HG02970 (cell line): Measurements from ENCODE around the gene BABAM2.
"Not testable (repeated sequence)": the region's sequence is repeated elsewhere in the genome, so short reads cannot be mapped to it uniquely, and the experiment has no call there.

Source experiments
- ATAC-seq: cut with Tn5 transposase; IDR thresholded peaks from one replicate; pipeline ENCODE4 v1.9.1; 2021; ENCODE audit warnings: mild to moderate bottlenecking, moderate library complexity, moderate number of reproducible peaks; ENCODE audit not compliant: unreplicated experiment, low FRiP score

Gene BABAM2

DNA sequence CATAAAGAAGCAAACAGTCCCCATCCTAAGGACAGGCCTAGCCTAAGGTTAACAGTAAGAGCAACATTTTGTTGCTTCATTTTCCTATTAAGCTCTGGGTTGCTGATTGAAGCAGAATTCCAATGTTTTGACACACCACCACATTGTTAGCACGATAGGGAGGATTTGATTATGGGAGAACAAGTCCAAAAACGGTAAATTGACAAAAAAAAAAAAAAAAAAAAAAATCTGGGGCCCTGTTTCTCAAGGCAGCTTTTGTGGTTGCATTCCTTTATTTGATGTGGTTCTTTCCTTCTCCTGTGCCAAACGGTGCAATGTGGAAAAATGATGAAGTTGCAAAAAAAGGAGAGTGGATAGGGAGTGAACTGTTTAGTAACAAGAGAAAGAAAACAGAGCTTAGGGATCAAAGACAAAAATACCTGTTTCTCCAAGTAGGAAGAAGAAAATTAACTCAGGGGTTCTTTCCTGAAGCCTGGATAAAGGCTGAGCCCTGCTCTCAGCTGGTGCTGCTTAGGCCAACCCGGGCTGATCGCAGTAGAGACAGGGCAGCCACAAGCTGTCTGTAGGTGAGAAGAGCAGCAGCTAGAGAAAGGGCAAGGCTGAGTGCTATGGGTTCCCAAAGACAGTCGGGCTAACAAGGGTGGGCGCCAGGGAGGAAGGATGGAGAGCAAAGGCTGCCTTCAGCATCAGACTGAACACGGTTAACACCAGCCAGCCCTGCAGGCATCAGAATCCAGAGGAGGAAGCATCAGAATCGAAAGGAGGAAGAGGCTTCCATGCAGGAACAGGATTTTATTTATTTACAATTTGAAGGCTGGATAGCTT is 334.3 kb downstream of the BABAM2 start:
- no peak for ATAC-seq

DNA sequence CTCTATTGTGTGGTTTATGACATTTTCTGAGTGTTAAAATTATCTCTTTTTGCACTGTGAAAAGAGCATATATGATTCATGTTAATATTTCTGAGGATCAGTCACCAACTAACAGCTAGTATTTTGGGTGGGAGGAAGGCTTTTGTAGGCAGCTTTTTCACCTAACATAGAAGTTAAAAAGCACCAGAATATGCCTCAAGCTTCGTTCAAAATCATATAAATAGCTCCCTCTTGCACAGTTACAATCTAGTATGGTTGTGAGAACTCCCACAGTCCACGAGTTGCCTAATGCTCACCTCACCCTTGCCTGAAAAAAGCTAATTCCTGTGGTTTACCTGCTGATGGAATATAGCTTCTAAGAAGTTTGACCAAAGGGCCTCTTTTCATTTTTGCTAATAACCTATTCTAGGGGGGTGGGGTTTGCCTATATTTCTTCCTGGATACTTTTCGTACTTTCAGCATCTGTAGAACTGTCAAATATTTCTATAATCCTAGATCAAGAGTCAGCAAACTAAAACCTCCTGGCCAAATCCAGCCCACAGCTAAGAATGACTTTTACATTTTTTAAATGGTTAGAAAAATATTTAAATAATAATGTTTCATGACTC is 335.0 kb downstream of the BABAM2 start:
- no peak for ATAC-seq

DNA sequence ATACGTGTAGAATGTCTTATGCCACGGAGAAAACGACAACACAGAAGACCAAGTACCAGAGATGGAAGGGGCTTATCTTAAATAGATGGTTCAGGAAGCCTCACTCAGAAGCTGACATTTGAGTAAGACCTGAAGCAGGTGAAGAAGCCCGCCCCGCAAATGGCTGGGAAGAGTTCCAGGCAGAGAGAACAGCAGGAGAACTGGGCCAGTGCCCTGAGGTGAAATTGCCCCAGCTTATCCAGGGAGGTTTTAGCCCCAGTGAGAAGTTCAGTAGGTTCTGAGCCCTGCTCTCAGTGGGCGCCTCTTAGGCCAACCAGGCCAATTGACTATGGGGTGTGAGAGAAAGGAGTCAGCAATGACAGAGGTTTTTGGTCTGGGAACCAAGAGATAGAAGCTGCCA is 336.0 kb downstream of the BABAM2 start:
- ATAC-seq, result no peak

DNA sequence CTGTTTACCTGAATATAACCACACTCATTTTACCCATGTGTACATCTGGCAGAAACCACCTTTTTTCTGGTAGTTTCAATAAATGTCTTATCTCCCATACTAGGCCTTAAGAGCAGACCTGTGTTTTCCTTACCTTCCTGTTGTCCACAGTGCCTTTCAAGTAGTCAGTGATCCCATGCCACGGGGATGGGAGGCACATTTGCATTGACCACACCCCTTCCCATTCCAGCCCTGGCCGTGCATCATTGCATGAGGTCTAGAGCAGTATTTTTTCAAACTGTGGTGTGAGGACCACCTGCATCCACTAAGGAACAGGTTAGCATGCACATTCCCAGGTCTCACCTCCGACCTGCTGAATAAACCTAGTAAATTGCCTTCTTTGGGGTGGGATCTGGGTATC is 337.0 kb downstream of the BABAM2 start:
- no peak for ATAC-seq

DNA sequence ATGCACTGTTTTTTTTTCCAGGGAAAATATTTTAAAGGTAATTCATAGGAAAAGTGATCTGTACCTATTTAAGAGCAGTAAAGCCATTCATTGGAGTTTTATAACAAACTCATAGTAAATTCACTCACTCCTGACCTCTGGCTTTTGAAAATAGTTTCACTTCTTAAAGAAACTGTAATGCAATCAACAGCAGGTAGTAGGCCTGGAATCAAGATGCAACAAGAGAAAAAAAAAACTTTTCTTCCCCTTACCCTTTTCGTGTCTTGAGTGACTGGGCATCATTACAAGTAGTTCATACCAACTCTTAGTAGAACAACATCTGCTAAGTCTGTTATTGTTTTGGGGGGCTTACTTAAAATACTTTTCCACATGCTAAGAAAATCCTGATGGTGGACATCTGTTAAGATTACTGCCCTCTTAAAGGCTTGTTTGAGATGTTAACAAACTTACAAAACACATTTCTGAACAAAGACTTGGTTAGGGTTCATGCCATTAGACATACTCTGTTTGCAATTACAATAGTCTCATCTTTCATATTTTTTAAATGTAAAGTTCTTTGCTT is 338.0 kb downstream of the BABAM2 start:
- ATAC-seq, result no peak

DNA sequence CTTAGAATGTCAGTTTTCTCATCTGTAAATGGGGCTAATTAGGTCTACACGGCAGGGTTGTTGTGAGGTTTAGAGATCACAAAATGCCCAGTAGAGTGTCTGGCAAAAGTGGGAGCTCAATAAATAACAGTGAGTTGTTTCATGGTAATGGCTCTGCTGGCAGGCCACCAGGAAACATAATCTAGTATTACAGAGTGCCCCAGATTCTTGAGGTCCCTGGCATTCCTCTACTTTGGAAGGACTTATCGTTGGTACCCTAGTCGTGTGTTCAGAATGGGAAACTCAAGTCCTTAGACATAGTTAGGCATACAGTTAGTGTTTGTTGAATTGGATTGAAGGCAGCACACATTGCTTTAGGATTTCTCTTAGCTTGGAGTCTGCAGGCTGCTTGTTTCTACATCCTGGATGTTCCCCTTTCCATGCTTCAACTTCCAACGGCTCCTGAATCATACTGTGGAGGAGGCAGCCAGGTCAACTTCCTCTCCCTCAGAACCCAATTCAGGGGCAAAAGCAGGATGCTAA is 340.6 kb downstream of the BABAM2 start:
- no peak for ATAC-seq

DNA sequence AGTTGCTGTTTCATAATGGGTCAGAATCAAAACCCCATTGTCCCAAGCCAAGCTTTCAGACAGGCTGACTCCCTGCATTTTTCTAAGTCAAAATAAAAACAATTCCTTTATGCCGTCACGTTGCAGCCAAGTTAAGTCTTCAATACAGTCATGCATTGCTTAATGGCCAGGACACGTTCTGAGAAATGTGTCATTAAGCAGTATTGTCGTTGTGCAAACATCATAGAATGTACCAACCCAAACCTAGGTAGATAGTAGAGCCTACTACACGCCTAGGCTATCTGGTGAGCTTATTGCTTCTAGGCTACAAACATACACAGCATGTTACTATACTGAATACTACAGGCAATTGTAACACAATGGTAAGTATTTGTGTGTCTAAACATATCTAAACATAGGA is 341.8 kb downstream of the BABAM2 start:
- no peak for ATAC-seq

DNA sequence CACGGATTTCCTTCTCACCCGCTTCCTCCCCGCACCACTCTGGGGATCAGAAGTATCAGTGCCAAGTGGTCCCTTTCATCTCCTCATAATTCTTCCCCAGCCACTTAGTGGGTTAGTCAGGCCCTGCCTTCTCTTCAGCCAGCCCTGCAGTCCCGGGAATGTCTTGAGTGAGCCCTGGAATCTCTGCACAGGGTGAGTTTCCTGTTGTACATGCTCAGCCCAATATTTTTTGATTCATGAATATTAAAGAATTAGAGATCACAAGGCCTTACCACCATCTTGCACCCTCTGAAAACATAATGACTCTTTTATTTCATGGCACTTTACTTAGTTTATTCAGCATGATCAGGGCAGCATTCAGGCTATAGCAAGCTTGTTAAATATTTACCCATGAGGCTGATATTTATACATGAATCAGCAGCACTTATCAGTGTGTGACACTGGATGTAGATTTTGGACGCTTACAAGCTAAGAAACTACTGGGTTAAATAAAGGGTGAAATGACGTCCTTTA is 342.7 kb downstream of the BABAM2 start:
- ATAC-seq, result no peak

DNA sequence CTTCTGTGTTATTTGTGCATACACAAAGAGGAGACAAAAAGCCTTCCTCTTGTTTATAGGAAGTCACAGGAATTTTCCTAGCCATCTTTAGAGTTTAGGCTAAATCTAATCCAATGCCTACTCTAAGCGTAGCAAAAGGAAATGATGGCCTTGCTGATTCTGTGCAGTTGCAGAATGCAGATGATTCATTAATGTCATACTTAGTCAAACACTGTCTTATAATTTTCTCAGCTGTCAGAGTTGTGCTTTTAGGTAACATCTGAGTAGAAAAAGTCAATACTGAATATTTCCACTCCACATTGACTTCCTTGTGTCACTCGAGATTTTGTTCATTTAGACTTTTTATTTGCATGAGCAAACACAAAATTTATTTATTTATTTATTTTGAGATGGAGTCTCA is 344.3 kb downstream of the BABAM2 start:
- ATAC-seq, result no peak

DNA sequence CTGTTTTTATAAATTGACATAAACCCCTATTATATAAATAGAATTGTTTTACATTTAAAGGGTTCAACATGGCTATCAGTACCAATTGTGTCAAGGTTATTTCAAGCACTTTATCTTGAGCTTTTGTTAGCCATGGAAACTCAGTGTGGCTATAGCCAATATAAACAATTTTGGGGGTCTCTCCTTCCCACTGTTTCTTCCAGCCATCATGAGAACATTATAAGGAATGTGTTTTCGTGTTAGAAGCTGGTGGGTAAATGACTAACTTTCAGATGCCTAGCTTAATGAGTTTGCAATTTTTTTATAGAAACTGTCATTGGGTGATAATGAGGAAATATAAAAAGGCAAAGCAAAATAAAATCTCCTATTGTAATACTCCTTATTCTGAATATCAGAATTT is 348.7 kb downstream of the BABAM2 start:
- ATAC-seq, result no peak

DNA sequence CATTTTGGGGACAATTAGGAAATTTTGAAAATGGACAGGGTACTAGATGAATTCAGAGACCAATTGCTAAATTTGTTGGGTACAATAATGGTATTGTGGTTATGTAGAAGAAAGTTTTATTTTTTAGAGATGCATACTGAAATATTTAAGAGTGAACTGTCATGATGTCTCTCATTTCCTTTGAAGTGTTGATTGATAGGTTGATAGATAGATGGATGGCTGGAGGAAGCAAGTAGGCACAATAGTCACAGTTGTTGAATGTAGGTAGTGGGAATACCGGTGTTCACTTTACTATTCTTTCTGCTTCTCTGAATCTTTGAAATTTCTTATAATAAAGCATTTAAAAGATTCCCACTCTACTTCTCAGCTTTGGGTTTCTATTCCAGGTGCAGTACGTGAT is 350.4 kb downstream of the BABAM2 start:
- no peak for ATAC-seq

DNA sequence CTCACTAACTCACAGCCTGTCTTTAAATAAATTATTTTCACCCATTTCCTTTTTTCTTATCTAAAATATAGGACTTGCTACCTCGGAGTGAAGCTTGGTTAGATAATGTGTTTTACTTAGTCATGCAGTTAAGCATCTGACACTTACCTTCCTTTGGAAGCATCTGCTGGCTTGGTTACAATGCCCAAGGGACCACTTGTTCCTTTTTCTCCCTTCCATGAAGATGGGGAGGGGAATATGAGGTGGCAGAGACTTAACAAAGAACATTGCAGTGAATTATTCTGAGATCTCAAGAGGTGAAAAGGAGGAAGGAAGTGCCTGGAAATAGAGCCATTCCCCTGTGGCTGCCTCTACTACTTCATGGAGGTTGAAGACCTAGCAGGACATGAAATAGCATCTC is 356.8 kb downstream of the BABAM2 start:
- ATAC-seq, result no peak

DNA sequence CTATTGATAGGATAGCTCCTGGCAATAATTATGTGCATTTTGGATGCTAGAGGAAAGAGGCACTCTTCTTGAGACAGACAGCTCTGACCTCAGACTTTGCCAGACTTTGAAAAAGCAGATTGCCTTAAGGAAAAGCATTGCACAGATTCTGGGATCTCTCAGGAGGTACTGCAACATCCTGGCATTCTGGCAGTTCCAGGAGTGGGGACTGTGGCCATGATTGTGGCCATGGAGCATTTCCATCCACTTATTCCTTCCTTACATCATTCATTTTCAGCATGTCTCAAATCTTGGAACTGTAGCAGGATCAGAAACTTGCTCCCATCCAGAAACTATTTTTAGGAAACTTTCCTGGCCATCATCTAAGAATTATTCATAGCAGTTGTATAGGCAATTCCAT is 357.2 kb downstream of the BABAM2 start:
- no peak for ATAC-seq

DNA sequence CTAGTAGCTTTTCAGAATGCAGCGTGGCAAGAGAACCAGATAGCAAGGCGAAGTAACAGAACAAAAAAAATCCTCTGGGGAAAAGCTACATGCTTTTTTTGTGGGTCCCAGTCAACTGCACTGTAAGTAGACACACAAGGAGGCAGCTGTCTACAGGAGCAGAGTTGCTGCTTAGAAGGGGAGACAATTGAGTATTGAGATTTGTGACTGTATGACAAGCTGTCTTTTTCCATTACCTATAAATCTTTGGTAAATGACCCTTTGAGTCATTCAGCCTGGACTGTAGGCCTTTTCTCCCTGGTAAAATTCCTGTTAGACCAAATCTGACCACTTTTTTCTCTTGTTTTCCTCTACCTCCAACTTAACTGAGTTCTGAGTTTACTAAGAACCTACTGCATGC is 358.0 kb downstream of the BABAM2 start:
- ATAC-seq, result no peak

DNA sequence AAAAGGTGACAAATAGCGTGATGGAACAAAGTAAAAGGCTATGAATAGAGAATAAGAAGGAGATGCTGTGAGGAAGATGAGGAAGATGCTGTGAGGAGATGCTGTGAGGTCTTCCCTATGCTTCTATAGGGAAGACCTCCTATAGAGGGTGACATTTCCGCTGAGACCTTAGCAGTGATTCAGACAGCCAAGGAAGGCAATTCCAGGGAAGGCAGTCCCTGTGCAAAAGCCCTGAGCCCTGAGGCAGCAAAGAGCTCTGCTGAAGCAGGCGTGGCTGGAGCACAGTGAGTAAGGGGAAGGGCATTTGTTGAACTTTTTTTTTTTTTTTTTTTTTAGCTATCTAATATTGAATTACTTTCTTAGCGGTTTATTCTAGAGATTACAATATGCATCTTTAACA is 359.5 kb downstream of the BABAM2 start:
- ATAC-seq, result no peak

DNA sequence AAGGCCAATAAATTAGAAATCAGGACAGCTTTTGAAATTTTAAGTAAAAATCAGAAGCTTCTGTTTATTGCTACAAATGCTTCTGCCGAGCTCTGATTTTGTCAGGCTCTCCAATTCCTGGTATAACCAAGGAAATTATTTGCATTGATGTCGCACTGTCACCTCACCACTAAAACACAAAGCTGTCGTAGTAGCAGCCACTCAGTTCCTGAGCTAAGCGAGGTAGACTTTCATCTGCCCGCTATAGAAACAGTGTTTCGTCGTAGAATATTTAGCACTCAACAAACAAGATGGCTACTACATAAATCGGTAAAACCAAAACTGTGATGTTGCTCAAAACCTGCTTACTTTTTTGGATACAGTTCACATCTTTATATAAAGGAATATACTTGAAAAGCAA is 360.8 kb downstream of the BABAM2 start:
- no peak for ATAC-seq

DNA sequence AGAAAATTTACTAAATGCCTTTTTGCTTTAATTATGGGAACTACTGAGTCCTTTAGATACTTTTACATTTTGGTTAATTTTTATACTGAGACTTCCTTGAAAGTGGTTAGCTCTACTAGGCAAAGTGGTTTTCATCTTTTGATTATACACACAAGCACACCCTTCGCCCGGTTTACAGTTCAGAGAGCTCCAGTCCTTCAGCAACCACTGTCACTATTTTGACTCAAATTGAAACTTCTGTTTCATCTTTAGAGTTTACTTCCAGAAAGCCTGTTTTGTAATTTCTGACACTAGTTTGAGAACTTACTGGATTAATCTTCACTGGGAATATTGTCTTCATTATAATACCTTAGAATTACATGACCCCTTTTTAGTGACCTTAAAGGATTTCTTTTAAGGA is 361.8 kb downstream of the BABAM2 start:
- no peak for ATAC-seq

DNA sequence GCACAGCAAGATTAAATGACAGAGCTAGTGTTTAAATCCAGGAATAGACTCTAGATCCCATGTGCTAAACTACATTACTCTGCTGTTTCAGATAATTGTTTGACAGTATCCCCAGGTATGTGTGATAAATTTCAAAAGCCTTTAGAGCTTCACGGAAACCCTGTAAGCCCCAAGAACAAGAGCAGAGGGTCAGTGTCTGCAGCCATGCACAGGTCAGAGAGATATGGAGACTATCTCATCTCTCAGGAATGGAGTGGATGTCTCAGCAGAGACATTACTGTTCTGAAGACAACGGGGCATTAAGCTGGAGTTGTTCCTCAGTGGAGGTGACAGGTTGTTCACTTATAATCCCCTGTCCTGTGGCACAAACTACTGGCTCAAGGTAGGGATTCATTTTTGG is 363.0 kb downstream of the BABAM2 start:
- no peak for ATAC-seq

DNA sequence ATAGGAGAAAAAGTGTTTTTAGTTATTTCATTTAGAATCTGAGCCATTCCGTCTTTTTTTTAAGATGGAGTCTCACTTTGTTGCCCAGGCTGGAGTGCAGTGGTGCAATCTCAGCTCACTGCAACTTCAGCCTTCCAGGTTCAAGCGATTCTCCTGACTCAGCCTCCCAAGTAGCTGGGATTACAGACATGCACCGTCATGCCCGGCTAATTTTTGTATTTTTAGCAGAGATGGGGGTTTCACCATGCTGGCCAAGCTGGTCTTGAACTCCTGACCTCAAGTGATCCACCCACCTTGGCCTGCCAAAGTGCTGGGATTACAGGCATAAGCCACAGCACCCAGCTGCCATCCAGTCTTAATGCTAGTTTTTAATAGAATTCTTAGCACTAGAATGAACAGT is 364.7 kb downstream of the BABAM2 start:
- not testable (repeated sequence) for ATAC-seq

DNA sequence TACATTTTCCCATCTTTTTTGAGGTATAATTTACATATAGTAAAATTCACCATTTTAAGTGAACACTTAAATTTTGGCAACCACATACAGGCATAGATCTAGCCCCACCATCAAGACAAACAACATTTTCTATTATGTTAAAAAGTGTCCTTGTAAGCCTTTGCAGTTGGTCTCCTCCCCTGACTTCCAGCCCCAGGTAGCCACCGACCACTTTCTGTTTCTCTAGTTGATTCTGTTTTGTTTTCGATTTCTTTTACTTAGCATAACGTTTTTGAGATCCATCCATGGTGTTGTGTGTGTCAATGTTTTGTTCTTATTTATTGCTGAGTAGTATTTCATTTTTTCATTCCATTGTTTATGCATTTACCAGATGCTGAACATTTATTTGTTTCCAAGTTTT is 366.7 kb downstream of the BABAM2 start:
- ATAC-seq, result no peak

DNA sequence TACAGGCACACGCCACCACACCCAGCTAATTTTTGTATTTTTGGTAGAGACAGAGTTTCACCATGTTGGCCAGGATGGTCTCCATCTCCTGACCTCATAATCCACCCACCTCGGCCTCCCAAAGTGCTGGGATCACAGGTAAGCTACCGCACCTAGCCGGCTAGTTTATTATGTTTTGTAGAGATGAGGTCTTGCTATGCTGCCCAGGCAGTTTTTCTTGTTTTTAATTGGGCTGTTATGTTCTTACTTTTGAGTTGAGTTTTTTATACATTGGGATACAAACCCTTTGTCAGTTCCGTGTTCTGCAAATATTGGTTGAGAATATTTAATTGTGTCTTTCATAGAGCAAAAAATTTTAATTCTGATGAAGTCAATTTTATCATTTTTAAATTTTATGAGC is 368.7 kb downstream of the BABAM2 start:
- ATAC-seq, result not testable (repeated sequence)

DNA sequence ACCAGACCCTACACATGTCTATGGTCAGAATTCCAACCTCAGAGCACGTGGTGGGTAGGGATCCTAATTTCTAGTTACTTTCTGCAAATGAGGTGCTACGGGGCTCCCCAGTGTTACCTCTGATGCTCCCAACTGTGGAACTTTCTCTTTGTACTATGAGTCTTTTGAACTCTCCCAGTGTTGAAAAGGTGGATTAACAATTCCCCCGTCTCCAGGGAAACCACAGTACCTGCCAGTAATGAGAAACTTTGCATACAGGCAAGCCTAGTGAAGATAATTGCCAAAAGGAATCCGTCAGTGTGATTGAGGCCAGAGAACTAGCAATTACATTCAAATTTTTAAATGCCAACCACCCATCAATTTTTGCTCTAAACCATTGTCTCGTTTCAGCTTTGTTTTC is 373.2 kb downstream of the BABAM2 start:
- no peak for ATAC-seq
